NB4 (cell line): ENCODE measurements around the gene MLEC.
A peak's percentile ranks its signal among the peaks of the same experiment; 100 is the strongest.
"Not testable (repeated sequence)": the region's sequence is repeated elsewhere in the genome, so short reads cannot be mapped to it uniquely, and the experiment has no call there.

ENCODE experiments used
- DNase-seq: peaks from one replicate; pipeline ENCODE4 v3.0.0; 2010; ENCODE audit warnings: low read depth
- H3K4me3 ChIP-seq: one replicate; pipeline ENCODE4 v1.5.1; 2011; ENCODE audit warnings: mild to moderate bottlenecking, low read depth, low read length, moderate library complexity
- MYC ChIP-seq: IDR thresholded peaks from 2 replicates; pipeline ENCODE4 v1.6.1; 2011; ENCODE audit warnings: low read depth, low read length
- POLR2A ChIP-seq: IDR thresholded peaks from 2 replicates; pipeline ENCODE4 v1.6.1; 2011; ENCODE audit warnings: mild to moderate bottlenecking; ENCODE audit not compliant: insufficient read length; ENCODE audit errors: extremely low read depth
- TF ChIP-seq, protein P1 (sequence below): IDR thresholded peaks from one replicate; pipeline ENCODE4 v1.5.1; 2012; ENCODE audit warnings: low read depth, low read length
- TF ChIP-seq, protein P2 (sequence below): IDR thresholded peaks from 2 replicates; pipeline ENCODE4 v1.6.1; 2011; ENCODE audit warnings: low read depth, low read length

Gene MLEC

DNA sequence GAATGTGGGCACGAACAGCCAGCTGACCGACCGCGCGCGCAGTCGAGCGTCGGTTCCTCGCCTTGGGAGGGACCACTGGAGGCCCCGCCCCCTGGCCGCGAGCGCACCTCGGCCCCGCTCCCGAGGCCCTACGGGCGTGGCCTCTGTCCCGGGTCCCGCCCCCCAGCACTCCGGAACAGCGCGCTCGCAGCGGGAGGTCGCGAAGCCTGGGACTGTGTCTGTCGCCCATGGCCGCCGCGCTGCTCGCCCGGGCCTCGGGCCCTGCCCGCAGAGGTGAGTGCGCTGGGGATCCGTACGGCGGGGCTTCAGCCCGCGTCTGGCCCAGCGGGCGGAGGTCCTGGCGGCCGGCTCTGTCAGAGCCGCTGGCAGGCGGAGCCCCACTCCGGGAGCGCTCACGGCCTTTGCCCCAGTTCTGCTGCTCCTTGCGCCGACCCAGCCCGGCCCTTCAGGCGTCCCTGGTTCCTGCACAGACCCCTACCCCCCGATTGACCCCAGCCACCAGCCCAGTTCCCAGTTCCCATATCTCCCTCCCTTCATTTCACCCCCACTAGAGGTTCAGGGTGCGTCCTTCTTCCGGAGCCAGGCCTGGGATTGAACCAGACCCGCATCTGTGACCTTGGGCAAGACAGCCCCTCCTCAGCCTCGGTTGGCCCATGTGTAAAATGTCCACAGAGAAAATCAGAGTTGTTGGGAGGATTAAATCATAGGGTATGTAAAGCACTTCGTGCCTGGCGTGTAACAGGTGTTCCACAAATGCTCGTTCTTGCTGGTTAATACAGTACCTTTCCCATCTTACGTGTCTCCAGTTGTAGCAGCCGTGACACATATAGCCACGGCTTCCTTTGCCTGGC lies 38.9 kb downstream of the MLEC start, which contains the start of gene ACADS:
TSS of gene ACADS (plus strand) at position 168 of the 851 bp plus-strand sequence. CDS start at position 228, 60 bp downstream.
- peak within 1 kb of the TSS; percentile 65 for H3K4me3 ChIP-seq
- DNase-seq, result peak; percentile 94
- peak; percentile 57 for TF ChIP-seq MYC
- peak; percentile 75 for TF ChIP-seq POLR2A
- TF ChIP-seq, protein P1, sequence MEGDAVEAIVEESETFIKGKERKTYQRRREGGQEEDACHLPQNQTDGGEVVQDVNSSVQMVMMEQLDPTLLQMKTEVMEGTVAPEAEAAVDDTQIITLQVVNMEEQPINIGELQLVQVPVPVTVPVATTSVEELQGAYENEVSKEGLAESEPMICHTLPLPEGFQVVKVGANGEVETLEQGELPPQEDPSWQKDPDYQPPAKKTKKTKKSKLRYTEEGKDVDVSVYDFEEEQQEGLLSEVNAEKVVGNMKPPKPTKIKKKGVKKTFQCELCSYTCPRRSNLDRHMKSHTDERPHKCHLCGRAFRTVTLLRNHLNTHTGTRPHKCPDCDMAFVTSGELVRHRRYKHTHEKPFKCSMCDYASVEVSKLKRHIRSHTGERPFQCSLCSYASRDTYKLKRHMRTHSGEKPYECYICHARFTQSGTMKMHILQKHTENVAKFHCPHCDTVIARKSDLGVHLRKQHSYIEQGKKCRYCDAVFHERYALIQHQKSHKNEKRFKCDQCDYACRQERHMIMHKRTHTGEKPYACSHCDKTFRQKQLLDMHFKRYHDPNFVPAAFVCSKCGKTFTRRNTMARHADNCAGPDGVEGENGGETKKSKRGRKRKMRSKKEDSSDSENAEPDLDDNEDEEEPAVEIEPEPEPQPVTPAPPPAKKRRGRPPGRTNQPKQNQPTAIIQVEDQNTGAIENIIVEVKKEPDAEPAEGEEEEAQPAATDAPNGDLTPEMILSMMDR, result no peak
- TF ChIP-seq, protein P2, sequence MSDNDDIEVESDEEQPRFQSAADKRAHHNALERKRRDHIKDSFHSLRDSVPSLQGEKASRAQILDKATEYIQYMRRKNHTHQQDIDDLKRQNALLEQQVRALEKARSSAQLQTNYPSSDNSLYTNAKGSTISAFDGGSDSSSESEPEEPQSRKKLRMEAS, result peak; percentile 57

DNA sequence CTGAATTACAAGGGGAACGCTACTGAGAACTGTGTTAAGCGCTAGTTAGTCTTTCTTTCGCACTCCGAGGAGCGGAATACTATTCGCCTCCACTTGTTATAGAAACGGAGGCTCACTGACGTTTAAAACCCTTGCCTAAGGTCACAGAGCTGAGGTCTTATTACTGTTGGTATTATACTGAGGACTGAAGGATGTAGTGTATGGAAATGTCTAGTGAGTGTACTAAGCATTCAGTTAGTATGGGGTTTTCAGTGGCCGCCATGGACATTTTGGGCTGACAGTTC lies 39.5 kb downstream of the MLEC start:
- TF ChIP-seq, protein P1, result no peak
- no peak for TF ChIP-seq POLR2A
- TF ChIP-seq MYC, result no peak
- TF ChIP-seq, protein P2, result no peak
- peak overlapping the region; percentile 65 for H3K4me3 ChIP-seq
- no peak for DNase-seq

DNA sequence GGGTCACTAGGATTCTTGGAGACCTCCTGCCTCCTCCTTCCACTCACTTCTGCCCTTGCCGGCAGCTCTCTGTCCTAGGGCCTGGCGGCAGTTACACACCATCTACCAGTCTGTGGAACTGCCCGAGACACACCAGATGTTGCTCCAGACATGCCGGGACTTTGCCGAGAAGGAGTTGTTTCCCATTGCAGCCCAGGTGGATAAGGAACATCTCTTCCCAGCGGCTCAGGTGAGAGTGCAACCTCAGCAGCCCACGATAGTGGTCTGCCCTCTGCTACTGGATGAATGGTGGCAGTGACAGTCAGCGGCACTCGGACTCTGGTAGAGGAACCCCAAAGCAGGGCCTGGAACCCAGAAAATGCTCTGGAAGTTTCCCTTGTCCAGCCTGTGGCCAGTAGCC lies 40.0 kb downstream of the MLEC start:
- no peak for DNase-seq
- TF ChIP-seq, protein P1, result no peak
- TF ChIP-seq, protein P2, result no peak
- no peak overlapping the region for H3K4me3 ChIP-seq

DNA sequence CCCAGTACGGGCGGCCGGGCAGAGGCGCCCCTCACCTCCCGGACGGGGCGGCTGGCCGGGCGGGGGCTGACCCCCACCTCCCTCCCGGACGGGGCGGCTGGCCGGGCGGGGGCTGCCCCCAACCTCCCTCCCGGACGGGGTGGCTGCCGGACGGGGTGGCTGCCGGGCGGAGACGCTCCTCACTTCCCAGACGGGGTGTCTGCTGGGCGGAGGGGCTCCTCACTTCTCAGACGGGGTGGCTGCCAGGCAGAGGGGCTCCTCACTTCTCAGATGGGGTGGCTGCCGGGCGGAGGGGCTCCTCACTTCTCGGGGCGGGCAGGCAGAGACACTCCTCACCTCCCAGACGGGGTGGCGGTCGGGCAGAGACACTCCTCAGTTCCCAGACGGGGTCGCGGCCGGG lies 45.2 kb downstream of the MLEC start:
- H3K4me3 ChIP-seq, DNase-seq: not testable (repeated sequence)

DNA sequence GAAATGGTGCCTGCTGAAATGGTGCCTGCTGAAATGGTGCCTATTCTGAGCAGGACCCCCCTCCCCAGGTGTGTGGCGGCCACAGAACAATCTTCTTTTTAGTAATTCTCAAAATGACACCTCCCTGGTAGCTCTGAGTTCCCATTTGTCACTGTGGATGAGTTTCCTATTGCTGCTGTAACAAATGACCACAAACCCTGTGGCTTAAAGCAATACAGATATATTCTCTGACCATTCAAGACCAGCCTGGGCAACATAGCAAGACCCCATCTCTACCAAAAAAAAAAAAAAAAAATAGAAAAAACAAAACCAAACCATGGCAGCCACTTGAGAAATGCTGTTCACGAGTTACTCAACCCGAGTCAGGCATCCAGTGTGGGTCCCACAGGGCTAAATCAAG lies 46.6 kb downstream of the MLEC start:
- no peak overlapping the region for H3K4me3 ChIP-seq
- TF ChIP-seq, protein P2, result no peak
- no peak for TF ChIP-seq POLR2A
- TF ChIP-seq MYC, result no peak
- TF ChIP-seq, protein P1, result no peak
- no peak for DNase-seq

DNA sequence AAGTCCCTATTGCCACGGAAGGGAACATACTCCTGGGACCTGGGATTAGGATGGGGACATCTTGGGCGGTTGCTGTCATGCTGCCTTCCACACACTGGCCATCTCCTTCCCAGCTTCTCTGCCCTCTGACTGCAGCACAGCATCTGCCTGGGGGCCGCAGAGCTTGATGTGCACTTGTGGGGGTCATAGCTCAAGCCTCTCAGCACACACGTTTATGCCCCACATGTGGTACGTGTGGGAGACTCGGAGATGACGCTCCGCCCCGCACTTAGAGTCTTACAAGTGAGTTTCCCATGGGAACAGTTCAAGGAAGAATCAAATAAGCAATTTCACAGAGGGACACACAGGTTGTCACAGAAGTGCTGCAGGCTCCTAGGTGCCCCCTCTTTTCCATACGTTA lies 47.3 kb downstream of the MLEC start:
- DNase-seq, result no peak
- no peak for TF ChIP-seq POLR2A
- TF ChIP-seq, protein P1, result no peak
- TF ChIP-seq MYC, result no peak
- TF ChIP-seq, protein P2, result no peak
- no peak overlapping the region for H3K4me3 ChIP-seq
